A549 (cell line): ENCODE data around the gene CTIF.

Source experiments
- HOXA7 ChIP-seq: fragments of 250-450 bp; sonication (Bioruptor Pico); IDR thresholded peaks from 2 replicates; pipeline ENCODE4 v1.5.0; 2020; ENCODE audit warnings: mild to moderate bottlenecking, moderate library complexity
- JUN ChIP-seq, 2 experiments: fragments of >200 bp; sonication (Bioruptor Twin); formaldehyde crosslinking; IDR thresholded peaks; 2 replicates in 1 of 2; 3 replicates in 1 of 2; pipeline ENCODE4 v1.6.1; 2016 to 2017
- JUNB ChIP-seq: fragments of >200 bp; sonication (Bioruptor Twin); formaldehyde crosslinking; IDR thresholded peaks from 2 replicates; pipeline ENCODE4 v1.6.1; 2016
- POLR2A ChIP-seq: IDR thresholded peaks from 2 replicates; pipeline ENCODE4 v1.6.1; 2012; ENCODE audit warnings: mild to moderate bottlenecking, low read length
- ZSCAN20 ChIP-seq: fragments of 250-450 bp; sonication (Bioruptor Pico); IDR thresholded peaks from 2 replicates; pipeline ENCODE4 v1.8.0; 2022; ENCODE audit warnings: mild to moderate bottlenecking, moderate library complexity
- TF ChIP-seq, protein P1 (sequence below): fragments of >200 bp; sonication (Bioruptor Twin); formaldehyde crosslinking; IDR thresholded peaks from 3 replicates; pipeline ENCODE4 v1.5.1; 2016
- TF ChIP-seq, protein P2 (sequence below): IDR thresholded peaks from 2 replicates; pipeline ENCODE4 v1.6.1; 2012

DNA sequence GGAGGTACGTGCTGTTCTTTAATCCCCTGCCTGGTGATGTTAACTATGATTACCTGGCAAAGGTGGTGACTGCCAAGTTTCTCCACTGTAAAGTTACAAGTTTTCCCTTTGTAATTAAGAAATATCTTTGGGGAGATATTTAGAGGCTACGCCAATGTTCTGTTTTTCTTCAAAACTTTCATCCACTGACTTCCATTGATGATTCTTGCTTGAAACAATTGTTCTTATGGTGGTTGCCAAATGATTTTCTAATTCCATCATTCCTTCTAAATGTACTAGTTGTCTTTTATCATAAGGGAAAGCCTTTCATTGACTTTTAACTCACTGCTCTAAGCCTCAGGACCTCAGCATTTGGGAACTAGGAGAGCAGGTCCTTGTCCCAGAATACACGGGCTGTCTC lies 206.5 kb downstream of the CTIF start:
- TF ChIP-seq, protein P1, sequence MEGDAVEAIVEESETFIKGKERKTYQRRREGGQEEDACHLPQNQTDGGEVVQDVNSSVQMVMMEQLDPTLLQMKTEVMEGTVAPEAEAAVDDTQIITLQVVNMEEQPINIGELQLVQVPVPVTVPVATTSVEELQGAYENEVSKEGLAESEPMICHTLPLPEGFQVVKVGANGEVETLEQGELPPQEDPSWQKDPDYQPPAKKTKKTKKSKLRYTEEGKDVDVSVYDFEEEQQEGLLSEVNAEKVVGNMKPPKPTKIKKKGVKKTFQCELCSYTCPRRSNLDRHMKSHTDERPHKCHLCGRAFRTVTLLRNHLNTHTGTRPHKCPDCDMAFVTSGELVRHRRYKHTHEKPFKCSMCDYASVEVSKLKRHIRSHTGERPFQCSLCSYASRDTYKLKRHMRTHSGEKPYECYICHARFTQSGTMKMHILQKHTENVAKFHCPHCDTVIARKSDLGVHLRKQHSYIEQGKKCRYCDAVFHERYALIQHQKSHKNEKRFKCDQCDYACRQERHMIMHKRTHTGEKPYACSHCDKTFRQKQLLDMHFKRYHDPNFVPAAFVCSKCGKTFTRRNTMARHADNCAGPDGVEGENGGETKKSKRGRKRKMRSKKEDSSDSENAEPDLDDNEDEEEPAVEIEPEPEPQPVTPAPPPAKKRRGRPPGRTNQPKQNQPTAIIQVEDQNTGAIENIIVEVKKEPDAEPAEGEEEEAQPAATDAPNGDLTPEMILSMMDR: no peak
- TF ChIP-seq POLR2A: no peak
- no peak for TF ChIP-seq JUNB
- no peak for TF ChIP-seq ZSCAN20 (CRISPR knock-in tag)
- TF ChIP-seq, protein P2, sequence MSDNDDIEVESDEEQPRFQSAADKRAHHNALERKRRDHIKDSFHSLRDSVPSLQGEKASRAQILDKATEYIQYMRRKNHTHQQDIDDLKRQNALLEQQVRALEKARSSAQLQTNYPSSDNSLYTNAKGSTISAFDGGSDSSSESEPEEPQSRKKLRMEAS: no peak
- no peak for TF ChIP-seq JUN (IDR thresholded peaks at IDR 0.05)
- no peak for TF ChIP-seq HOXA7 (CRISPR knock-in tag)
